HepG2 (cell line): ENCODE data around the gene UBE2H. TPM values are rescaled to one million over a fixed set of nuclear protein-coding genes. Genes with fewer than 3 reads are reported as not detected.

Experiments
- EEA1 ChIP-seq: sonication (generic); formaldehyde crosslinking; IDR thresholded peaks from 2 replicates; pipeline ENCODE4 v1.5.1; 2020; ENCODE audit warnings: mild to moderate bottlenecking, missing genetic modification reagents, borderline replicate concordance
- HDAC2 ChIP-seq: sonication (generic); formaldehyde crosslinking; IDR thresholded peaks from 2 replicates; pipeline ENCODE4 v1.4.0; 2020; ENCODE audit warnings: missing genetic modification reagents
- HMGXB4 ChIP-seq, 2 experiments: sonication (generic) in 1 of 2; formaldehyde crosslinking in 1 of 2; IDR thresholded peaks; 2 replicates each; pipeline versions ENCODE4 v1.4.0 to v1.6.1; 2018 to 2020; ENCODE audit warnings: missing genetic modification reagents in 2 of 2, borderline replicate concordance in 1 of 2, low read depth in 1 of 2, mild to moderate bottlenecking in 1 of 2, missing biosample characterization in 1 of 2
- IKZF1 ChIP-seq: fragments of 450-650 bp; IDR thresholded peaks from 2 replicates; pipeline ENCODE4 v1.7.1; 2016
- NCOA5 ChIP-seq: sonication (generic); formaldehyde crosslinking; IDR thresholded peaks from 2 replicates; pipeline ENCODE4 v1.4.0; 2020; ENCODE audit warnings: missing genetic modification reagents
- ONECUT2 ChIP-seq: sonication (generic); formaldehyde crosslinking; IDR thresholded peaks from 2 replicates; pipeline ENCODE4 v1.4.0; 2020; ENCODE audit warnings: missing genetic modification reagents
- PHF20 ChIP-seq: sonication (generic); formaldehyde crosslinking; IDR thresholded peaks from 2 replicates; pipeline ENCODE4 v1.5.0; 2020; ENCODE audit warnings: mild to moderate bottlenecking, missing genetic modification reagents
- POLR2G ChIP-seq: fragments of 200-400 bp; formaldehyde crosslinking; IDR thresholded peaks from 2 replicates; pipeline ENCODE4 v1.6.1; 2018; ENCODE audit warnings: mild to moderate bottlenecking, low read depth, low read length, moderate library complexity
- TEF ChIP-seq: sonication (generic); formaldehyde crosslinking; IDR thresholded peaks from 2 replicates; pipeline ENCODE4 v1.5.0; 2020; ENCODE audit warnings: missing genetic modification reagents
- TIGD3 ChIP-seq: sonication (generic); formaldehyde crosslinking; IDR thresholded peaks from 2 replicates; pipeline ENCODE4 v1.5.1; 2020; ENCODE audit warnings: mild to moderate bottlenecking, missing genetic modification reagents, borderline replicate concordance
- UBTF ChIP-seq: sonication (generic); formaldehyde crosslinking; IDR thresholded peaks from 2 replicates; pipeline ENCODE4 v1.4.0; 2020; ENCODE audit warnings: mild to moderate bottlenecking, missing genetic modification reagents
- ZNF354B ChIP-seq: sonication (generic); formaldehyde crosslinking; IDR thresholded peaks from 2 replicates; pipeline ENCODE4 v1.8.0; 2022; ENCODE audit warnings: mild to moderate bottlenecking, missing genetic modification reagents
- ZNF510 ChIP-seq: sonication (generic); formaldehyde crosslinking; IDR thresholded peaks from 2 replicates; pipeline ENCODE4 v1.4.0; 2020; ENCODE audit warnings: low read depth, mild to moderate bottlenecking, missing genetic modification reagents
- ZNF580 ChIP-seq: IDR thresholded peaks from 2 replicates; pipeline ENCODE4 v1.6.1; 2016; ENCODE audit warnings: low read depth, borderline replicate concordance
- ZNF766 ChIP-seq: sonication (generic); formaldehyde crosslinking; IDR thresholded peaks from 2 replicates; pipeline ENCODE4 v1.5.0; 2020; ENCODE audit warnings: missing genetic modification reagents, borderline replicate concordance
- ZNF883 ChIP-seq: sonication (generic); formaldehyde crosslinking; IDR thresholded peaks from 2 replicates; pipeline ENCODE4 v1.5.1; 2020; ENCODE audit warnings: mild to moderate bottlenecking, missing genetic modification reagents; ENCODE audit errors: not compliant biosample characterization
- polyA plus RNA-seq, 8 experiments: library from polyadenylated mRNA; depleted of rRNA in 3 of 8; stranded (reverse) in 7 of 8; unstranded in 1 of 8; fragments of >200 nt; fragmentation: Illumina TruSeq in 4 of 8; extraction: Trizol in 4 of 8; gene quantifications; 2 replicates each; pipeline versions ENCODE4 v1.2.1 to v1.2.3, GENCODE V29; 2011 to 2016; ENCODE audit warnings: low read depth in 4 of 8, missing spikeins in 1 of 8, mixed read lengths in 1 of 8; ENCODE audit not compliant: insufficient read depth in 1 of 8
- total RNA-seq, 5 experiments: library from RNA; depleted of rRNA; stranded (reverse); fragments of >200 nt; fragmentation: Illumina TruSeq; extraction: Trizol; gene quantifications; 2 replicates each; pipeline ENCODE4 v1.2.3, GENCODE V29; 2016; ENCODE audit warnings: low read depth in 1 of 5

UBE2H gene
- total and polyA plus RNA-seq, 2 of the 13 experiments (the other 11 are each of a cell fraction or from before 2014, with no cell fraction given): 15.5 to 40.1 TPM

GRCh38 chr7:129990403-129991192 lies 37.8 kb upstream of the UBE2H start (continued):
- TF ChIP-seq HMGXB4 (CRISPR knock-in tag; IDR thresholded peaks at IDR 0.05; ENCODE audit: borderline replicate concordance in 1 of 2, low read depth in 1 of 2): 0 out of 4 replicates have a peak, but pooled peaks of 1 of the 2 experiments have one; percentile 25
- TF ChIP-seq TIGD3: no peak
- no peak for TF ChIP-seq TEF (CRISPR knock-in tag)
- no peak for TF ChIP-seq IKZF1
- TF ChIP-seq NCOA5 (CRISPR knock-in tag): no peak
- no peak for TF ChIP-seq ZNF510 (CRISPR knock-in tag)
- TF ChIP-seq ONECUT2 (CRISPR knock-in tag): no peak
- TF ChIP-seq HDAC2 (CRISPR knock-in tag): peak; percentile 58; the same call in 1 of the 2 replicates
- TF ChIP-seq ZNF883 (CRISPR knock-in tag): no peak
- TF ChIP-seq PHF20 (CRISPR knock-in tag): no peak
- TF ChIP-seq ZNF580 (CRISPR knock-in tag): no peak
- TF ChIP-seq ZNF766: no peak
- no peak for TF ChIP-seq ZNF354B (CRISPR knock-in tag)
- 0 out of 2 replicates have a peak, but pooled peaks have one; percentile 37 for TF ChIP-seq UBTF (CRISPR knock-in tag)
- TF ChIP-seq POLR2G: no peak
- no peak for TF ChIP-seq EEA1
